SH-SY5Y (cell line): ENCODE measurements around the gene GFPT2.

ENCODE experiments used
- GATA2 ChIP-seq: IDR thresholded peaks from 2 replicates; pipeline ENCODE4 v1.6.1; 2011; ENCODE audit warnings: mild to moderate bottlenecking, low read depth, low read length
- GATA3 ChIP-seq: IDR thresholded peaks from 2 replicates; pipeline ENCODE4 v1.6.1; 2011; ENCODE audit warnings: low read depth, mild to moderate bottlenecking, low read length, moderate library complexity

GRCh38 chr5:180301253-180301652, 51.9 kb downstream of the GFPT2 start:
- TF ChIP-seq GATA2, result no peak
- TF ChIP-seq GATA3, result no peak
